SK-N-MC (cell line): ENCODE results near the gene XPO5.
"Not testable (repeated sequence)": the region's sequence is repeated elsewhere in the genome, so short reads cannot be mapped to it uniquely, and the experiment has no call there.

Experiments used
- DNase-seq: peaks from one replicate; pipeline ENCODE4 v3.0.0-alpha.2; 2011; ENCODE audit warnings: low read depth, low spot score
- H3K27ac ChIP-seq: fragments of 200-600 bp; sonication (generic); 2 replicates; pipeline ENCODE4 v1.5.1; 2016; ENCODE audit warnings: mixed run types
- H3K36me3 ChIP-seq: fragments of 200-600 bp; sonication (generic); 2 replicates; pipeline ENCODE4 v1.6.1; 2017; ENCODE audit warnings: antibody characterized with exemption, low read length, mixed read lengths; ENCODE audit not compliant: insufficient read depth
- H3K4me3 ChIP-seq: fragments of 200-600 bp; sonication (generic); 2 replicates; pipeline ENCODE4 v1.5.1; 2016
- H3K9ac ChIP-seq: fragments of 200-600 bp; sonication (generic); 2 replicates; pipeline ENCODE4 v1.8.0; 2017; ENCODE audit warnings: mixed run types, mixed read lengths; ENCODE audit not compliant: insufficient read length
- H3K9me3 ChIP-seq: fragments of 200-600 bp; sonication (generic); 2 replicates; pipeline ENCODE4 v1.6.1; 2017; ENCODE audit warnings: low read depth, mild to moderate bottlenecking, antibody characterized with exemption, low read length, moderate library complexity, mixed read lengths
- EZH2 ChIP-seq: fragments of 200-600 bp; sonication (generic); IDR thresholded peaks from one replicate; pipeline ENCODE4 v1.6.1; 2017; ENCODE audit warnings: antibody characterized with exemption
- FOXP2 ChIP-seq: optimal IDR thresholded peaks from 2 replicates; pipeline ENCODE3; 2011; ENCODE audit warnings: mild to moderate bottlenecking, moderate library complexity; ENCODE audit not compliant: insufficient read depth; ENCODE audit errors: extremely low read length, control extremely low read depth
- POLR2AphosphoS5 ChIP-seq: IDR thresholded peaks from 2 replicates; pipeline ENCODE4 v1.6.1; 2012; ENCODE audit warnings: mild to moderate bottlenecking, low read depth, low read length, borderline replicate concordance

XPO5 gene

DNA sequence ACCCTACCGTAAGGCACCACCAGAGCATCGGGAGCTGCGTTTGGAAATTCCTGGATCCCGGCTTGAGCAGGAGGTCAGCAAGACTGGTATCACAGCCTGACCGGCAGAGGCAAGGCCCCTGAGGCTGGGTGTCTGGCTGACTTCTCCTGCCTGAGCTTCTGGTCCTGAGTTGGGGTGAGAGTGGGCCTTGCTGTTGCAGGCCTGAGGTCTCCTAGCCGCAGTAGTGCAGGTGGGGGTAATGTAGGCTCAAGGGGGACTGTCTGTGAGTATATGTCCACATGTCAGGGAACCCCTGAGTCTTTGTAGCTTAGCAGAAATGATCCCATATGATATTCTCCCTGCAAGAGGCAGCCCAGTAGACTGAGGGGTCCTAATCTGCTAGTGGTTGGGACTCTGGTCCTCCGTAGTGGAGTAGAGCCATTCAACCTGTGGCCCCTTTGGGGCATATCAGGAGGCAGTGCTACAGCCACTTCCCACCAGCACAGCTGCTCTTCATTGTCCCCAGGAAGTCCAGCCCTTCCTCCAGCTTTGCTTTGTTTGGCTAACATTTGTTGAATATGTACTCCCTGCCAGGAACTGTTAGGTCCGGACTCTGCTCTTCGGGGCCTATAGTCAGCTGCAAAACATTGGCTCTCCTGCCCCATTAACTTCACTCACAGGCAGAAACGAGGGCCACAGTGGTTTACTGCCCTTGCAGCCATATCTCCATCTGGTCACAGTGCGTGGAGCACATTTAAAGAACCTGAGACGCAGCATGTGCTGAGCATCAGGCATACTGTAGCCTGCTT lies 76.6 kb downstream of the XPO5 start:
- Histone ChIP-seq H3K9me3 (no peaks in the 10 kb centered on the region), H3K27ac (no peak overlapping the region), H3K4me3 (no peak overlapping the region), H3K36me3 (peaks cover 40% of the 10 kb centered on the region; the same call in 1 of the 2 replicates), H3K9ac (no peak overlapping the region)
- TF ChIP-seq EZH2 (no peak), FOXP2 (no peak), POLR2AphosphoS5 (no peak)
- DNase-seq, result no peak

DNA sequence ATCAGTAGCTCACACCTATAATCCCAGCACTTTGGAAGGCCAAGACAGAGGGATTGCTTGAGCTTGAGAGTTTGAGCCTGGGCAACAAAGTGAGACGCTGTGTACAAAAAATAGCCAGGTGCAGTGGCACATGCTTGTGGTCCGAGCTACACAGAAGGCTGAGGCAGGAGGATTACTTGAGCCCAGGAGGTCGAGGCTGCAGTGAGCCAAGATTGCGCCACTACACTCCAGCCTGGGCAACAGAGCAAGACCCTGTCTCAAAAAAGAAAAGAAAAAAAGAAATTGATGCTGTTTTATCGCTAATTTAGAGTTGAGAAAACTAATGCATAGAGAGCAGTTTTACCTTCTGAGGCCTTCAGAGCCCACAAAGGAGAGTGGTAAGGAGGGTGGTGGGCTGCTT lies 77.5 kb downstream of the XPO5 start:
- not testable (repeated sequence) for H3K27ac ChIP-seq, H3K9me3 ChIP-seq, H3K9ac ChIP-seq, H3K4me3 ChIP-seq, DNase-seq
- H3K36me3 ChIP-seq, result peaks cover 40% of the 10 kb centered on the region; the same call in 1 of the 2 replicates

DNA sequence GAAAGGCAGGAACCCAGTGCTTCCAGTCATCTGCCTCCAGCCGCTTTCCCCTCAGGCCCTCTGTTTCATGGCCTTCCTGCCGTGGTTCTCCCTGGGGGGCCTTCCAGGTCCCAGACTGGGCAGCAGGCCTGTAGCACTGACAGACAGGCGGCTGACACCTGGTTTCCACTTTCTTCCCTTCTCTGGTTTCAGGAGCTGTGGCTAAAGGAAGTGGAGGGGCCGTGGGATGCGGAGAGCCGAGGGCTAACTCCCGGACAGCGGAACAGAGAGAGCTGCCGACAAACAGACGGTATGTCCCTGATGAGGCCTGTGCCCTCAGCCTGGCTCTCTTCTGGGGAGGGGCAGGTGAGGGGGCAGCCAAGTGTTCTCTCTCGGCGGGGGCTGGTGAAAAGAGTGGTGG lies 78.1 kb downstream of the XPO5 start:
- Histone ChIP-seq H3K9me3 (no peaks in the 10 kb centered on the region), H3K4me3 (no peak overlapping the region), H3K27ac (no peak overlapping the region), H3K36me3 (peaks cover 40% of the 10 kb centered on the region; the same call in 1 of the 2 replicates), H3K9ac (no peak overlapping the region)
- no peak for DNase-seq
- TF ChIP-seq FOXP2 (no peak), EZH2 (no peak), POLR2AphosphoS5 (no peak)

DNA sequence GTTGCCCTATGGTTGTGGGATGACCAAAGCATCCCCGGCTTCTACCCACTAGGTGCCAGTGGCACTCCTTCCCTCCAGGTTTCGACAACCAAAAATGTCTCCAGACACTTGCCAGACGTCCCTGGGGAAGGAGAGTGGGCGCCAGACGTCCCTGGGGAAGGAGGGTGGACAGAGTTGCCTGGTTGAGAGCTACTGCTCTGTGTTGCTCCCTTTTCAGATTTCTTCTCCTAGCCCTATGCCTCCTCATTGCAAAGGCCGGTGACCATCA lies 78.8 kb downstream of the XPO5 start:
- TF ChIP-seq FOXP2, result no peak
- no peak for TF ChIP-seq EZH2
- TF ChIP-seq POLR2AphosphoS5, result no peak
- no peak for DNase-seq
- H3K9ac ChIP-seq, result no peak overlapping the region
- peaks cover 38% of the 10 kb centered on the region; the same call in 1 of the 2 replicates for H3K36me3 ChIP-seq
- no peak overlapping the region for H3K4me3 ChIP-seq
- no peak overlapping the region for H3K27ac ChIP-seq
- no peaks in the 10 kb centered on the region for H3K9me3 ChIP-seq

DNA sequence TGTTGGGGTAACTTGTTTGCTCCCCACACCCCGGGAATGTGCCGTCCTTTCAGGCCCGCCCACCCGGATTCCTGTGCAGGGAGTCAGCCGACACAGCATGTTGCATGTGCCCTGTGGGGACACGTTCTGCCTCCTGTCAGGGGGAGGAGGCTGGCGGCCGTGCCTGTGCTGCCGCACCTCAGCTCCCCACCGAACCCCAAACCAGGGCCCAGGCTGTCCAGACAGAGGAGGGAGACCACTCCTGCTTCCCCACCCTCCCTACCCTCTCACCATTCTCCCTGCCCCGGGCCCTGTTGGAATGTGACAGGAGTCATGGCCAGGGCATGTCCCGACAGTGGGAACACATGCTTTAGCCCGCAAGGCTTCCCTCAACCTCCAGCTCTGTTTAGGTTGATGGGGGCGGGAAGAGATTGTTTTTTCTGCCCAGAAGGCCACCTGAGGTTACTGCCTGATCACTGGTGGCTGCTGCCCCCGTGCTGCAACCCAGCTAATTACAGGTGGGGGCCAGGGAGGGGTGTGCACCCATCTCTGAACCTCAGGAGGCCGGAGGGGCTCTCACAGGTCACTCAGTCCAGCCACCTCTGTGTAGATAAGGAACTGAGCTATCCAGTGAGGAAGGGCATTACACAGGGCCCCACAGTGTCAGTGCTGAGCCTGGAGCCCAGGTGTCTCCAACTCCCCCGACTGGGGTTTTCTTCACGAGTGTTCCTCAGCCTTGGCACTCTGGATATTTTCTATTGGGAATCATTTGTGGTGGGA lies 79.3 kb downstream of the XPO5 start:
- Histone ChIP-seq H3K9ac (peak overlapping the region; percentile 37), H3K27ac (no peak overlapping the region), H3K36me3 (peaks cover 37% of the 10 kb centered on the region; the same call in 1 of the 2 replicates), H3K9me3 (no peaks in the 10 kb centered on the region), H3K4me3 (no peak overlapping the region)
- no peak for DNase-seq
- TF ChIP-seq EZH2 (no peak), FOXP2 (no peak), POLR2AphosphoS5 (no peak)

DNA sequence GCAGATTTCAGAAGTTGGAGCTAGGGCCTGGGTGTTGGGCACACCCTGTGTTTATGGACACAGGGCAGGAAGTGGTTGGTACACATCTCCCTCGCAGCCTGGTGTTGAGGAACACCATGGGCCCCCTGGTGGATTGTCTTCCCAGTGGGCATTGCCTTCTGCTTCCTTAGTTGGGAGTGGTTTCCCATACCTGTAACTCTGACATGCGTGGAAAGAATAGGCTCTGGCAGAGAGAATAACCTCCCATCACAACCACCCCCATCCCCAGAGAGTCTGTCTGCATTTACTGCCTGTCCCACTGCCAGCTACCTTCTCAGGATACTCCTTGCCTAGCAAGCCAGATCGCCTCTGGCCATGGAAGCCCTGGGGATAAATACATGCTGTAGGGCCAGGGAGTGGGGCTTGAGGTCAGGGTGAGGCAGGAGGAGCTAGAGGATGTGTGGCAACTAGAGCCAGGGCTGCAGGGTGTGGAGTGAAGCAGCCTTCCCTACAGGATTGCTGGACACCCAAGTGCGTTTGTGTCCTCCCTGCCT lies 80.4 kb downstream of the XPO5 start:
- TF ChIP-seq POLR2AphosphoS5 (no peak), FOXP2 (no peak), EZH2 (no peak)
- H3K4me3 ChIP-seq, result no peak overlapping the region
- DNase-seq, result no peak
- H3K9me3 ChIP-seq, result no peaks in the 10 kb centered on the region
- no peak overlapping the region for H3K9ac ChIP-seq
- peaks cover 26% of the 10 kb centered on the region; the same call in 1 of the 2 replicates for H3K36me3 ChIP-seq
- H3K27ac ChIP-seq, result 0 out of 2 replicates have a peak overlapping the region, but pooled peaks have one; percentile 17

DNA sequence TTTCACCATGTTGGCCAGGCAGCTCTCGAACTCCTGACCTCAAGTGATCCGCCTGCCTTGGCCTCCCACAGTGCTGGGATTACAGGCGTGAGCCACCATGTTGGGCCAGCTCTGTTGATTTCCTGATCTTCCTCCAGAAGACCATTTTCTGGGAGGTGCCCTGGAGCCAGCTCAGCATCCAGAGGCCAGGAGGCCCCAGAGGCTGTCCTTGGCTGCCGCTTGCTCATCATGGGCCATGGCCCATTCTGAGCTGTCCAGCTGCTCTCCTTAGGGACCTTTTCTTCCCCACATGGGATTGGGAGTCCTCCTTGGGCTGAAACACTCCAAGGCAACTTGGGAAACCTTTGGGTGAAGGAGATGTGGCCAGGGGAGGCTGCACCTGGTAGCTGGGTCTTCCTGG lies 81.1 kb downstream of the XPO5 start:
- Histone ChIP-seq H3K36me3 (peaks cover 20% of the 10 kb centered on the region; the same call in 1 of the 2 replicates), H3K9me3 (no peaks in the 10 kb centered on the region), H3K4me3 (no peak overlapping the region), H3K9ac (no peak overlapping the region), H3K27ac (no peak overlapping the region)
- TF ChIP-seq EZH2 (no peak), POLR2AphosphoS5 (no peak), FOXP2 (no peak)
- no peak for DNase-seq

DNA sequence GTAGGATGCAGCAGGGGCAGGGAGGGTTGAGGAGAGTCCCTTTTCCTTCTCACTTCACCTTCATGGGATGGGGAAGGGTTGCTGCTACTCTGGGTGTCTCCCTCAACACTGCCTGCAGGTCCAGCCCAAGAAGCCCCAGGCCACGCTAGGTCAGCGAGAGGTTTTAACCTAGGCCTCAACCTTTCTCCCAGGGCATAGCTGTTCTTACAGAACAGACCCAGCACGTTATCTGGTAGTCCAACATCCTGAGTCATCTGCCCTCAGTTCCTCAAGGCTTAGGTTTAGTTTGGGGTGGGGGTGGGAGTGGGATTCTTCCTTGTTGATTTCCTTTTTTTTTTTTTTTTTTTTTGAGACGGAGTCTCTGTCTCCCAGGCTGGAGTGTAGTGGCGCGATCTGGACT lies 81.5 kb downstream of the XPO5 start:
- TF ChIP-seq FOXP2 (no peak), EZH2 (no peak), POLR2AphosphoS5 (no peak)
- Histone ChIP-seq H3K9ac (no peak overlapping the region), H3K36me3 (peaks cover 16% of the 10 kb centered on the region; the same call in 1 of the 2 replicates), H3K27ac (no peak overlapping the region), H3K4me3 (no peak overlapping the region), H3K9me3 (no peaks in the 10 kb centered on the region)
- no peak for DNase-seq

DNA sequence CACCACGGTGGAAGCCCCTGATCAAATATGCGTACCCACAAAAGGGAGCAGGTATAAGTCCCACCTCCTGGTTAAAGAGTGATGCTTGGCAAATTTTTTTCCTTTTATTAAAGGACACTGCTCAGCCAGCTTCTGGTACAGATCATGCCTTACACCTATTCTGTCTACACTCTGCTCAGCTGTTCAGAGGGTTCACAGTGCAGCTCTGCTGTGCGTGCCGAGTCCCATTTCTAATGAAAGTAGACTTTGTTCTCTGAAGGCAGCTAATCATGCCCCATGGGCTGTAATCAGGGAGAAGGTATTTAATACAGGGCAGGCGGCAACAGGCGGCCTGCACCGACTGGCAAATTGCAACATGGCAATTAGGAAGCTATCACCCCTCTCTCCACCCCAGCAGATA lies 82.0 kb downstream of the XPO5 start:
- Histone ChIP-seq H3K9me3 (no peaks in the 10 kb centered on the region), H3K4me3 (no peak overlapping the region), H3K36me3 (peaks cover 11% of the 10 kb centered on the region; the same call in 1 of the 2 replicates), H3K27ac (no peak overlapping the region), H3K9ac (no peak overlapping the region)
- DNase-seq, result no peak
- TF ChIP-seq FOXP2 (no peak), EZH2 (no peak)
